ENCODE measurements around the gene RPS18. TPM values are rescaled to one million over a fixed set of nuclear protein-coding genes. Genes with fewer than 3 reads are reported as not detected.

Gene RPS18
- total RNA-seq, 6 donors from 2014 or later = 535 to 2,038 (median 1,627) TPM

DNA sequence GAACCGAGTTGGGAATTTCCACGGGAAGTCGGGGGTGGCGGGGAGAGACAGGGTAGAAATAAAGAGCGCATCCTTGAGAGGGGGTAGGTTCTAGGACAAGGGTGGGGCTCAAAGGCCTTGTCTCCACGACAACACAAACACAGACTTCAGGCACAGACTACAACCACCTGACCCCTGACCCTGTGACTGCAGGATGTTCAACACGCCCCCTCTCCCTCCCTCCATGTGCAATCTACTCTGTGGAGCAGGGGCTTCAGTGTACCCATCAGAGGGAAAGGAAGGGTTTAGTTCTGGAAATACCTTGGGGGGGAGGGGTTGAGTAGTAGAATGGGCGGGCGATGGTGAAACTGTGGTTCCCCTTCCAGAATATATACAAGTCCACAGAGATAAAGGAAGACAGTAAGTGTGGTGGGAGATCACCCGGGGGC, 42.7 kb downstream of the RPS18 start:
- peak in 1 of 2 donors; percentile 87 for DNase-seq
- H3K4me1 ChIP-seq = peaks cover 45 to 66% (median 56%) of the 10 kb centered on the region in 4 donors
- no peaks in the 10 kb centered on the region for H3K9me3 ChIP-seq
- WGBS, 2 donors = 0 to 2% methylated on average over 10 of the region's 10 CpGs
- no peaks in the 10 kb centered on the region for H3K27me3 ChIP-seq
- peaks cover 0 to 35% (median 25%) of the 10 kb centered on the region in 4 donors for H3K36me3 ChIP-seq
- H3K27ac ChIP-seq = peak overlapping the region; percentile 94 to 99 (median 98)
- H3K4me3 ChIP-seq = peak overlapping the region in 3 of 4 donors; percentile 71 to 84 (median 78)
- peak; percentile 60 to 71 for ATAC-seq (ENCODE audit: low FRiP score in 2 of 2)
- TF ChIP-seq EP300 (IDR thresholded peaks at IDR 0.05) (peak in 1 of 4 donors; percentile 30), POLR2A (IDR thresholded peaks at IDR 0.05) (no peak), POLR2AphosphoS5 (IDR thresholded peaks at IDR 0.05) (peak; percentile 38 to 63)
- TF ChIP-seq, protein P1, sequence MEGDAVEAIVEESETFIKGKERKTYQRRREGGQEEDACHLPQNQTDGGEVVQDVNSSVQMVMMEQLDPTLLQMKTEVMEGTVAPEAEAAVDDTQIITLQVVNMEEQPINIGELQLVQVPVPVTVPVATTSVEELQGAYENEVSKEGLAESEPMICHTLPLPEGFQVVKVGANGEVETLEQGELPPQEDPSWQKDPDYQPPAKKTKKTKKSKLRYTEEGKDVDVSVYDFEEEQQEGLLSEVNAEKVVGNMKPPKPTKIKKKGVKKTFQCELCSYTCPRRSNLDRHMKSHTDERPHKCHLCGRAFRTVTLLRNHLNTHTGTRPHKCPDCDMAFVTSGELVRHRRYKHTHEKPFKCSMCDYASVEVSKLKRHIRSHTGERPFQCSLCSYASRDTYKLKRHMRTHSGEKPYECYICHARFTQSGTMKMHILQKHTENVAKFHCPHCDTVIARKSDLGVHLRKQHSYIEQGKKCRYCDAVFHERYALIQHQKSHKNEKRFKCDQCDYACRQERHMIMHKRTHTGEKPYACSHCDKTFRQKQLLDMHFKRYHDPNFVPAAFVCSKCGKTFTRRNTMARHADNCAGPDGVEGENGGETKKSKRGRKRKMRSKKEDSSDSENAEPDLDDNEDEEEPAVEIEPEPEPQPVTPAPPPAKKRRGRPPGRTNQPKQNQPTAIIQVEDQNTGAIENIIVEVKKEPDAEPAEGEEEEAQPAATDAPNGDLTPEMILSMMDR (IDR thresholded peaks at IDR 0.05) = no peak

DNA sequence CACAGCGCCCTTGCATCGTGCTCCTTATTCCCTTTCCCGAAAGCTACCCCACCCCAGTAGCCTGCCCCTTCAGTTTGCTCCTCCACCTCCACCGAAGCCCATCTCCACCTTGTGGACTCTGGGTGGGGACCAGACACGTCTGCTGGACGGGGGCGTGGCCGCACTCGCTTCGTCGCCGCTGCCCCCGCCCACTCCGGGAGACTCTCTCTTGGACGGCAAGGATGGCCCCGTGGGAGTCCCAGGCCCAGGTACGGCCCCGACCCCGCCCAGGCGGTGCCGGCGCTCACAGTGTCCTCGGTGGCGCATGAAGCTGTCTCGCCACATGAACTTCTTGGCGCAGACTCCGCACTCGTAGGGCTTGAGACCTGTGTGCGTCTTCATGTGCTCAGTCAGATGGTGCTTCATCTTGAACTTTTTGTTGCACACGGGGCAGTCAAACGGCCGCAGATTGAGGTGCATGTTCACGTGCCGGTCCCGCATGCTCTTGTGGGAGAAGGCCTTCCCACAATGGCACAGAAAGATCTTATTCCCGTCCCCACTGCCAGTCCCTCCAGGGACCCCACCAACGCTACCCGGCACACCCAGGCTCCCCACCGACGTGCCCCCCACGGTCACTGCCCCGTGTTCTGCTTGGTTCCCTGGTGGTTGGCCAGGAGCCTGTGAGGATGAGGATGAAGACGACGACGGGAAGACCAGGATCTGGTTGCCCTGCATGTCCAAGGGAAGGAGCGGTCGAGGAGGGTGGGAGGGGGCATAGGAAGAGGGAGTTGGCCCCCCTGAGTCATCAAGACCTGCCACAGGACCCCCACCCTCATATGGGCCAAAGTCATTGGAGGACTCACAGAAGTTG, 43.3 kb downstream of the RPS18 start:
- H3K4me3 ChIP-seq = peak overlapping the region in 3 of 4 donors; percentile 71 to 84 (median 78)
- H3K9me3 ChIP-seq = no peaks in the 10 kb centered on the region
- DNase-seq (peak; percentile 55 to 91), ATAC-seq (ENCODE audit: low FRiP score in 2 of 2) (peak in 1 of 2 donors; percentile 2)
- H3K27ac ChIP-seq = peak overlapping the region; percentile 94 to 99 (median 98)
- H3K36me3 ChIP-seq = peaks cover 0 to 36% (median 29%) of the 10 kb centered on the region in 4 donors
- TF ChIP-seq, protein P1 (IDR thresholded peaks at IDR 0.05) = no peak
- no peak for TF ChIP-seq POLR2A (IDR thresholded peaks at IDR 0.05)
- no peak for TF ChIP-seq POLR2AphosphoS5 (IDR thresholded peaks at IDR 0.05)
- TF ChIP-seq EP300 (IDR thresholded peaks at IDR 0.05) = no peak
- H3K27me3 ChIP-seq = no peaks in the 10 kb centered on the region
- peaks cover 47 to 70% (median 62%) of the 10 kb centered on the region in 4 donors for H3K4me1 ChIP-seq
- 43 to 48% methylated on average over 34 to 47 of the region's 47 CpGs for WGBS, 2 donors

DNA sequence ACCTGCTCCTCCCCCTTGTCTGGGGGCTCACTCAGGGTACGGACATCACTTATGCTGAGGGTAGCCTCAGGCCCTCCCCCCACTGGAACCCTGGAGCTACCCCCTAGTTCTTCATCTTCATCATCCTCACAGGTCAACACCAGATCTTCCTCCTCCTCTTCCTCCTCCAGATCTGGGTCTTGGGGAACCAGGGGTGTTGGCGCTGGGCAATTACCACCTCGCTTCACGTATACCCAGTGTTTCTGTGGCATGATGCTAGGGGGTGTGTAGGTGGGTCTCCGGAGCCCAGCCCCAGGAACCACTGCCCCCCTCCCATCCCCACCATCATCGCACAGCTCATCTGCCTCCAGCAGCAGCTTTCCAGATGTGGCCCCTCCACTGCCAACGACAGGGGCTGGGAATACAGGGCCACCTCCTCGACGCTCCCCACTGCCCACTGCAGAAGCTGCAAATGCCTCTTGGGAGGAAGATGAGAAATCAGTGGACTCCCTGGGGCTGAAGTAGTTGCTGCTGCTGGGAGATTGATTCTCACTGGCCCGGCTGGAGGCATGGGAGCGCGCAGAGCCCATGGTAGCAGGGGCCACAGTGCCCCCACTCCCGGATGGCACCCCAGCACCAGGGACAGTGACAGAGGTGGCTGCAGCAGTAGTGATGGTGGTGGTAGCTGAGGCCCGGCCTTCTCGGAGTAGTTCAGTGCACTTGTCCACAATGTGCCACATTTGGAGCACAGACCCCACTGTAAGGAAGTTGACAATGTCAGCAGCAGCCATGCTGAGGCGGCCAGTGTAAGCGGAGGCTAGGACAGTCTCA, 44.1 kb downstream of the RPS18 start:
- no peak for DNase-seq

More for the DNA sequence above, 44.1 kb downstream of the RPS18 start:
- H3K4me1 ChIP-seq = peaks cover 55 to 73% (median 66%) of the 10 kb centered on the region in 4 donors
- H3K27ac ChIP-seq = peak overlapping the region; percentile 85 to 98 (median 96)
- H3K4me3 ChIP-seq = no peak overlapping the region
- no peaks in the 10 kb centered on the region for H3K9me3 ChIP-seq
- 87 to 92% methylated on average over 9 to 17 of the region's 17 CpGs for WGBS, 2 donors
- H3K27me3 ChIP-seq = no peaks in the 10 kb centered on the region
- TF ChIP-seq, protein P1 (IDR thresholded peaks at IDR 0.05) = no peak
- TF ChIP-seq POLR2AphosphoS5 (IDR thresholded peaks at IDR 0.05) (no peak), EP300 (IDR thresholded peaks at IDR 0.05) (no peak), POLR2A (IDR thresholded peaks at IDR 0.05) (no peak)
- no peak for ATAC-seq (ENCODE audit: low FRiP score in 2 of 2)
- H3K36me3 ChIP-seq = peaks cover 7 to 39% (median 31%) of the 10 kb centered on the region in 4 donors
